Measurements from ENCODE around the gene FKBP2. TPM values are rescaled to one million over a fixed set of nuclear protein-coding genes. Genes with fewer than 3 reads are reported as not detected.
A peak's percentile ranks its signal among the peaks of the same experiment; 100 is the strongest.

FKBP2 gene
- total RNA-seq, 1 experiment from 2014 or later = 80.8 TPM

DNA sequence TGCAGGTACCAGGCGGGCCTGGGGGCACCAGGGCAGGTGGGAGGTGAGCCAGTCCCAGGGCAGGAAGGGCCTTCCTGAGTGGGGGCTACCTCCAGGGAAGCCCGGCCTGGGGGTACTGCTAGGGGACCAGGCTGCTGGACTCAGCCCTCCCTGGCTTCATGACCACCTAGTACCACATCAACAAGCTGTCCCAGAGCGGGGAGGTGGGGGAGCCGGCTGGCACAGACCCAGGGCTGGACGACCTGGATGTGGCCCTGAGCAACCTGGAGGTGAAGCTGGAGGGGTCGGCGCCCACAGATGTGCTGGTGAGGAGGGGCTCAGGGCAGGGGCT lies 21.6 kb upstream of the FKBP2 start:
- no peak for DNase-seq (ENCODE audit: low read depth)

DNA sequence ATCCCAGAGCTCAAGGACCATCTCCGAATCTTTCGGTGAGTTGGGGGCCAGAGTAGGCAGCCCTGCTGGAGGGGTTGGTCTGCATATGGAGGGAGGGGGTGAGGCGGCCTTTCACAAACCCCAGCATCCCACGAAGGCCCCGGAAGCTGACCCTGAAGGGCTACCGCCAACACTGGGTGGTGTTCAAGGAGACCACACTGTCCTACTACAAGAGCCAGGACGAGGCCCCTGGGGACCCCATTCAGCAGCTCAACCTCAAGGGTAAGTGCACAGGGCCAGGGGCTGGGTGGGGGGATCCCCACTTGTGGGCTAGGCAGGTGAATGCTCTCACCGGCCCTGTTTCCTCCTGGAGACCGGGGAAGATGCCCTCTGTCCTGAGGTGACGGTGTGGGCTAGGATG lies 21.1 kb upstream of the FKBP2 start:
- no peak for DNase-seq (ENCODE audit: low read depth)

DNA sequence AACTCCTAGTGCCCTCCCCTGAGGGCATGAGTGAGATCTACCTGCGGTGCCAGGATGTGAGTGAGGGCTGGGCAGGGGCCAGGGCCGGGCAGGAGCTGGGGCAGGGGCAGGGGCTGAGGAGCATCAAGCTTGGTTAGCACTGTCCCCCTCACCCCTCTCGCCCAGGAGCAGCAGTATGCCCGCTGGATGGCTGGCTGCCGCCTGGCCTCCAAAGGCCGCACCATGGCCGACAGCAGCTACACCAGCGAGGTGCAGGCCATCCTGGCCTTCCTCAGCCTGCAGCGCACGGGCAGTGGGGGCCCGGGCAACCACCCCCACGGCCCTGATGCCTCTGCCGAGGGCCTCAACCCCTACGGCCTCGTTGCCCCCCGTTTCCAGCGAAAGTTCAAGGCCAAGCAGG lies 20.6 kb upstream of the FKBP2 start:
- DNase-seq (ENCODE audit: low read depth) = no peak

DNA sequence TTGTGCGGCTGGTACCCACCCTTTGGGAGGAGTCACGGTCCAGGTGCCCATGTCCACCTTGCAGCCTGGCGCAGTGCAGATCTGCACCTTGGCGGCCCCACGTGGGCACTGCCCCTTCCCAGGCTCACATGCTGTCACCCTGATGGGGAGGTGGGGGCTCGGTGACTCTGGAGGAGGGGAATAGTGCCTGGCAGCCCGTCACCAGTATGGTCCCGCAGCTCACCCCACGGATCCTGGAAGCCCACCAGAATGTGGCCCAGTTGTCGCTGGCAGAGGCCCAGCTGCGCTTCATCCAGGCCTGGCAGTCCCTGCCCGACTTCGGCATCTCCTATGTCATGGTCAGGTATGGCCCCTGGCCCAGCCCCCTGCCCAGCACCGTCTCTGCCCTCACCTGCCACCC lies 20.1 kb upstream of the FKBP2 start:
- DNase-seq (ENCODE audit: low read depth) = no peak

DNA sequence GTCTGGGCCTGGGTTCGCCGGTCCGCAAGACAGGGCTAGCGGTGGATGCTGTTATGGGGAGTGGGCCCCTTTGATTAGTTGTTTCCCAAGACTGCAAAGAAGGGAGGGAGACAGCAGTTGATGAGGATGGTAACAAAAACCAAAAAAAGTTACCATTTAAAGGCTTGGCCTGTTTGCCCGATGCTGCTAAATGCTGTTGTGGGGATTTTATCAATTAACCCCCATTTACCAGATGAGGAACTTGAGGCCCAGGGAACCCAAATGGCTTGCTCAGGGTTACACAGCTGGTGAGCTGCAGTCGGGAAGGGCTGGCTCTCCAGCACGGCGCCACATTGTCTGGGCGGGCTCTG lies 18.3 kb upstream of the FKBP2 start:
- no peak for DNase-seq (ENCODE audit: low read depth)

DNA sequence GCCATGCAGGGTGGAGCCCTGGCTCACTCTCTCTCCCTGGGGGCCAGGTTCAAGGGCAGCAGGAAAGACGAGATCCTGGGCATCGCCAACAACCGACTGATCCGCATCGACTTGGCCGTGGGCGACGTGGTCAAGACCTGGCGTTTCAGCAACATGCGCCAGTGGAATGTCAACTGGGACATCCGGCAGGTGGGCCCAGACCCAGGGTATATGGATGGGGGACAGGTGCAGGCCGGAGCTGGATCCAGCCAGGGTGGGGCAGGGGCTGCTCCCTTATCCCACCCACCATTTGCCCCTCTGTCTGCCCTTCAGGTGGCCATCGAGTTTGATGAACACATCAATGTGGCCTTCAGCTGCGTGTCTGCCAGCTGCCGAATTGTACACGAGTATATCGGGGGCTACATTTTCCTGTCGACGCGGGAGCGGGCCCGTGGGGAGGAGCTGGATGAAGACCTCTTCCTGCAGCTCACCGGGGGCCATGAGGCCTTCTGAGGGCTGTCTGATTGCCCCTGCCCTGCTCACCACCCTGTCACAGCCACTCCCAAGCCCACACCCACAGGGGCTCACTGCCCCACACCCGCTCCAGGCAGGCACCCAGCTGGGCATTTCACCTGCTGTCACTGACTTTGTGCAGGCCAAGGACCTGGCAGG lies 17.8 kb upstream of the FKBP2 start:
- DNase-seq (ENCODE audit: low read depth) = no peak

DNA sequence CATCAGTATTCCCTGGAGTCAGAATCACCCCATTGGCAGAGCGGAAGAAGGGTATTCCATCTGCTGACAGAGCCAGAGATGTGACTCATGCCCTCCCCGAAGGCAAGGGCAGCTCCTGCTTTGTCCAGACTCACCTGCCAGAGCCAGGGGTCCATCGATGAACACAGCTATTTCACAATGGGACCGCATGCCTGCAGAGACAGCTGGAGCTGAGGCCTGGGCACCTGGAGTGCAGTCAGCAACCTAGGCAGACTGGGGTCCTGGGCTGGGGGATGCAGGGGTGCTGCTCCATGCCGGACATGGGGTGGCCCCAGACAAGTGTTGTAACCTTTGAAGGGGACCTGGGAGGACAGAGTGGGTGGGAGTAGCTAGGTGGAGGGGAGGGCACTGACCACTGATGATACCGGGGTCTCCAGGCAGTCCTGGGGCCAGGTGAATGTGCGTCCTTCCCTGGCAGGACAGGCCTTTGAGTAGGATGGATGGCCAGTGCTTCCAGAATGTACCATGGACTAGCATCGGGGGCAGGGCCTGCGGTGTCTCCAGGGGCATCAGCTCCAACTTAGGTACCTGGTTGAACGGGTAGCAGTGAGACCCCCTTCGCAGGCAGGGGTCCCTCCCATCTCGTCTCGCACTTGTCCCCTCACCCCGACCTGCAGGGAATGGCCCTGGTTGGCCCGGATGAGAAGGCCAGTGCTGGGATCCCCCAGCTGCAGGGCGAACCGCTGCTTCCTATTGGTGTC lies 16.6 kb upstream of the FKBP2 start:
- DNase-seq (ENCODE audit: low read depth) = no peak

DNA sequence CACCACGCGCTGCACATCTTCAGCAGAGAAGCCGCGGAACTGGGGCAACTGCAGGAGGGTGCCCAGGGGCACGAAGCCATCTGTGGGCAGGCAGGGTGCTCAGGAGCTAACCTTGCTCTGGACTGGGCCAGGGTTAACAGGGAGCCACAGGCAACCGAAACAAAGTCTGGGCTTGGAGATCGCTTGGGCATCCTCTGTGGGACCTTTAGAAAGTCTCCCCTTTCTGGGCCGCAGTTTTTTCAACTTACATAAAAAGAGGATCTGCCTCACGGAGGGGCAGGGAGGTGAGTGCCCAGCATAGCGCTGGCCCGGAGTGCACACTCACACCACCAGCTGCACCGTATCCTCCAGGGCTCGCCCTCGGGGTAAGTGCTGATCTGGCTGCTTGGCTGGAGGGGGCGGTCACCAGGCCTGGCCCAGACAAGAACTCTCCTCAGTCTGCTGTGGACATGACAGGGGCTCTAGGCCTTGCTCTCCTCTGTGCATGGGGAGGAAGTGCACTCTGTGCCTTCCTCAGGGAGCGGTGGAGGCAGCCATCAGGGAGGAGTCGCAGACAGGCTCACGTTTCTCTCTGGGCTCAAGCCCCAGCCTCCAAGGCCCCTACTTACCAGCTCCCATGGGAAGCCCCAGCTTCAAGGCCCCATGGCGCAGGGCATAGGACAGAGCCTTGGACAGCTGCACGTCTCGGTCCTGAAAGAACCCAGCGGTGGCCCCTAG lies 15.8 kb upstream of the FKBP2 start:
- DNase-seq (ENCODE audit: low read depth) = no peak

DNA sequence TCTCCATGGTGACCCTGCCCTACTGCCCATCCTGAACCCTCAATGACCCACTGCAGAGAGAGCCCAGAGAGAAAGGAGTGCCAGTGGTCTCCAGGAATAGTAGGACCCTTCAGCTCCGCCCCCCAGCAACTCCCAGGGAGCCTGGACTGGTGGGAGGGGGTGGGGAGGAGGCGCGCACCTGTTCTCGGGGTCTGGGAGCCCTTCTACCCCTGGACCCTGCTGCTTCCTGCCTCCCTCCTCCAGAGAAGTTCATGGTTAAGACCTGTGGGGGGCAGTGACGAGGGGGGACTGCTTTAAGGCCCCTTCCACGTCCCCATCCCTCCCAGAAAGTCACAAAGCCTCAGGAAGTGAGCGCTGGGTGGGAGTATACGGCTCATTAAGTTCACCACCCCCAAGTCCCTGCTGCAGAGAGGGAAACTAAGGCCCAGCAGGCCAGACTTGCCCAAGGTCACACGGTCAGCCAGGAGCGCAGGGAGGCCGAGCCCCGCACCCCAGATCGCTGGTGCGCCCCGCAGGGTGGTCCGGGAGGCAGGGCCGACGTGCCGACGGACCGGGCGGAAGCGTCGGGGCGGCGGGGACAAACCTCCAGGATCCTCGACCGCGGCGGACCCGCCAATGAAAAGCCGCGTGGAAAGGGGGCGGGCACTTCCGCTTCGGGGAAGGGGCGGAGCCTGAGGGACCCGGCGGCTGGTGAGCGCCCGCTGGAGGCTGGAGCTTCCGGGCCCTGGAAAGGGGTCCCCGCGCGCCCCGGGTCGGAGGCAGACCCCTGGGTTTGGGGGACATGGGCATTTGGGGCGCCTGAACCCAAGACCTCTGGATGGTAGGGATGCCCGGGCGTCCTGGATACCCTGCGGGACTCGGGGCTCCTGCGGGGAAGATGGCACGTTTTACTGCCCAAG lies 15.0 kb upstream of the FKBP2 start, which contains the start of the genes NUDT22 and TRPT1:
NUDT22 (plus strand) TSS at position 667 of the 899 bp plus-strand sequence. CDS start 379 bp downstream, outside the sequence.
TRPT1 (minus strand) TSS at position 579 of the 899 bp plus-strand sequence; CDS start at position 253, 326 bp downstream.
- peak; percentile 76 for DNase-seq (ENCODE audit: low read depth)

DNA sequence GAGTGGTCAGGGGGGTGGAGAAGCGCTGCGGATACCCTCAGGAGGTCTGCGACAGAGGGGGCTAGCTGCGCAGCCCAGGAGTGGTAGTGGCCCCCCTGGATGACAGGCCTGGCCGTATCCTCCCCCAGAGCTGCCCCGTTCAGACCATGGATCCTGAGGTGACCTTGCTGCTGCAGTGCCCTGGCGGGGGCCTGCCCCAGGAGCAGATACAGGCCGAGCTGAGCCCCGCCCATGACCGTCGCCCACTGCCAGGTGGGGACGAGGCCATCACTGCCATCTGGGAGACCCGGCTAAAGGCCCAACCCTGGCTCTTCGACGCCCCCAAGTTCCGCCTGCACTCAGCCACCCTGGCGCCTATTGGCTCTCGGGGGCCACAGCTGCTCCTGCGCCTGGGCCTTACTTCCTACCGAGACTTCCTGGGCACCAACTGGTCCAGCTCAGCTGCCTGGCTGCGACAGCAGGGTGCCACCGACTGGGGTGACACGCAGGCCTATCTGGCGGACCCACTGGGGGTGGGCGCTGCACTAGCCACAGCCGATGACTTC lies 14.3 kb upstream of the FKBP2 start:
- DNase-seq (ENCODE audit: low read depth) = peak; percentile 50

DNA sequence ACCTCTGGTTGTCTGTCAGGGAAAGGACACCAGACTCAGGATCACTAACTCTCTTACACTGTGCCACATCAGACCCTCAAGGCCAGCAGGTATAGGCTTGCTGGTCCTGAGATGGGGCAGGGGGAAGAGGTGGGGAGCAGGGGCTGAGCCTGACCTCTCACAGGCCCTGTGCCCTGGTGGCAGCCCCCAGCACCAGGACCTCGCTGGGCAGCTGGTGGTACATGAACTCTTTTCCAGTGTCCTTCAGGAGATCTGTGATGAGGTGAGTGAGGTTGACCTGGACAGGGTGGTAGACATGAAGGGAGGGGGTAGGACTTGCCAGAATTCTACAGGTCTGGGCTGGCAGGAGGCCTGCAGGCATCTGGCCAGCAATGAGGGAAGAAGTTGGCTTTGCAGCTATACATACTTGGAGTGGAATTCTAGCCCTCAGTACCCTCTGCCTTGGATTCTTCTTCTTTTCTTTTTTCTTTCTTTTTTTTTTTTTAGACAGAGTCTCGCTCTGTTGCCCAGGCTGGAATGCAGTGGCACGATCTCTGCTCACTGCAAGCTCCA lies 13.4 kb upstream of the FKBP2 start:
- no peak for DNase-seq (ENCODE audit: low read depth)

DNA sequence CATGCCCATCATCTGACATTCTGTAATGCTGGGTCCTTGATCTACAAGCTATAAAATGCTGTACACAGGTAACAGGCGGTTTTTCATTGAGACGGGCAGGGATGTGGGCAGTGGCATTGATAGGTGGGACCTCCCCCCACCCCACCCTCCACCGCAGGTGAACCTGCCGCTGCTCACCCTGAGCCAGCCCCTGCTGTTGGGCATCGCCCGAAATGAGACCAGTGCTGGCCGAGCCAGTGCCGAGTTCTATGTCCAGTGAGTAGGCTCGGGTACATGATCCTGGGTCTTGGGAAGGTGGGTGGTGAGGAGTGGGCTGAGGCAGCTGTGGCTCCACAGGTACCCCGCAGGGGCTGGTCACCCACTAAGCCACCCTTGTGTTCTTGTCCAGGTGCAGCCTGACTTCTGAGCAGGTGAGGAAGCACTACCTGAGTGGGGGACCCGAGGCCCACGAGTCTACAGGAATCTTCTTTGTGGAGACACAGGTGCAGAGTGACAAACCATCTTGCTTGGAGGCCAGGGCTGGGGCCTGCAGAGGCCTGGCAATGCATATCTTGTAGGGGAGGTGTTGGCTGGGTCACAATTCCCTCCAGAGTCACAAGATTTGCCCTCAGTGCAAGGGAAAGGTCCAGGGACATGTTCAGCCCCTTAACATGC lies 11.7 kb upstream of the FKBP2 start:
- no peak for DNase-seq (ENCODE audit: low read depth)

DNA sequence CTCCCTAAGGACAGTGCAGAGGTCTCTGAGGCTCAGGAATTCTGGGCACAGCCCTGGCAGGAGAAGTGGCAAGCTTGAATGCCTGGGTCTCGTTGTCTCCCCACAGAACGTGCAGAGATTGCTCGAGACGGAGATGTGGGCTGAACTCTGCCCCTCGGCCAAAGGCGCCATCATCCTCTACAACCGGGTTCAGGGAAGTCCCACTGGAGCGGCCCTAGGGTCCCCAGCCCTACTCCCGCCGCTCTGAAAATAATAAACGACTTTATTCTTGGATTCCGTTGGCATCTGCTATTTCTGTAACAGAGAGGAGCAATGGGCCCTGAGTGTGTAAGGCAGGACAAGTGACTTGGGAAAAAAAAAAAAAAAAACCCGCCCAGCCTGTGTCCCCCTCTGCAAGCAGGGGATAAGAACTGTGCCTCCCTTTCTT lies 11.1 kb upstream of the FKBP2 start:
- DNase-seq (ENCODE audit: low read depth) = no peak

DNA sequence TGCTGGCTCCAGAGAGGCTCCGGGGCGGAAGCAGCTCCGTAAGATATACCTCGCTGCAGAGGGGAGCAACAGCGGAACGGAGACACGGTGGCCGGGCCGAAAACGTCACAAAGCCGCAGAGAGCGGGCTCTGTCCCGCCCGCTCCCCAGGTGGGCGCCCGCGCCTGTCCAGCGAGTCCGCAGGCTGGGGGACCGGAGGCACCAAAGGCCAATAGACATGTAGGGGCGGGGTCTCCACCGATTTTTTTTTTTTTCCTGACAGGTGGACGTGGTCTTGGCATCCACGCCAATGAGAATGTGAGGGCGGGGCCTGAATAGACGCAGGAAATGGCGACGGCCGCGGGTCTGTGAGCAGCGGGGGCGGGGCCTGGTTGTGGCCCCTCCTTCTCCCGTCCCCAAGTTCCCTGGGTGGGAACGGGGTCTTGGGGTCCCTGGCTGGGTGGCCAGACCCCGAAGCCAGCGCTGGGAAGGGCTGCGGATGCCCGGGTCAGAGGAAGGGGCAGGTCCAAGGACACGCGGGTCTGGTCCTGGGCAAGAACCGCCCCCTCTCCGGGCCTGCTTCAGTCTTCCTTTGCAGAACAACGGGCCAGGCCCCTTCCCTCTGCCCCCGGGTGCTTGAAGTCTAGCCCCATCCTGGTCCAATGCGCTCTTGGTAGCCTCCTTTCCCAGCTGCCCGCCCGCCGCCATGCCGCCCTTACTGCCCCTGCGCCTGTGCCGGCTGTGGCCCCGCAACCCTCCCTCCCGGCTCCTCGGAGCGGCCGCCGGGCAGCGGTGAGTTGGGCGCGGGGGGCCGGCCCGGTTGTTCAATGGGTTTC lies 10.5 kb upstream of the FKBP2 start, which contains the start of gene DNAJC4:
DNAJC4 (plus strand) TSS at position 378 of the 814 bp plus-strand sequence; CDS start at position 685, 307 bp downstream.
- DNase-seq (ENCODE audit: low read depth) = peak; percentile 69

DNA sequence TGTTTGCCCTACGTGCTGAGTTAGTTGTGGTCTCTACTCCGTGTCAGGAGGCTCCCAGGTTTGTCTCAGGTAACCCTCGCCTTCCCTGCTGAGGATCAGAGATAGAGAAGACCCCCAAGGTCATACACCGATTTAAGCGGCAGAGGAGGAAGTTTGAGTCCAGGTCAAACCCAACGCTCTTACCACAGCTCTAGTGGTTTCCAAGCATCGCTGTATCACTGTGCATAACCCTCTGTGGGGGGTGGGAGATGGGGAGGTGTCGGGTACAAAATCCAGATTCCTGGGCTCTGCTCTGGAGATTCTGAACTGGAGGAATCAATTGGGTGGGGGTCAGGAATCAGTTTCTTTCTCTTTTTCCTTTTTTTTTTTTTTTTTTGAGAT lies 9.9 kb upstream of the FKBP2 start:
- DNase-seq (ENCODE audit: low read depth) = no peak

DNA sequence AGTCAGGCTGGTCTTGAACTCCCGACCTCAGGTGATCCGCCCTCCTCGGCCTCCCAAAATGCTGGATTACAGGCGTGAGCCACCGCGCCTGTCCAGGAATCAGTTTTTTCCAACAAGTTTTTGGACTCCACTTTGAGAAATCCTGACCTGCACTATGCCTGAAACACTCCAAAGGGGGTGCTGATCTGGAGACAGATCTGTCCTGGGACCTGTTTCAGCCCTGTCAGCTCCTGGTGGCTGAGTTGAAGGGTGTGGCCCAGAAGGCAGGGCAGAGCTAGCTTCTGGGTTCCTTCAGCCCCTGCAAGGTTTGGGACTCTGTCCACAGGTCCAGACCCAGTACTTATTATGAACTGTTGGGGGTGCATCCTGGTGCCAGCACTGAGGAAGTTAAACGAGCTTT lies 9.3 kb upstream of the FKBP2 start:
- DNase-seq (ENCODE audit: low read depth) = no peak

DNA sequence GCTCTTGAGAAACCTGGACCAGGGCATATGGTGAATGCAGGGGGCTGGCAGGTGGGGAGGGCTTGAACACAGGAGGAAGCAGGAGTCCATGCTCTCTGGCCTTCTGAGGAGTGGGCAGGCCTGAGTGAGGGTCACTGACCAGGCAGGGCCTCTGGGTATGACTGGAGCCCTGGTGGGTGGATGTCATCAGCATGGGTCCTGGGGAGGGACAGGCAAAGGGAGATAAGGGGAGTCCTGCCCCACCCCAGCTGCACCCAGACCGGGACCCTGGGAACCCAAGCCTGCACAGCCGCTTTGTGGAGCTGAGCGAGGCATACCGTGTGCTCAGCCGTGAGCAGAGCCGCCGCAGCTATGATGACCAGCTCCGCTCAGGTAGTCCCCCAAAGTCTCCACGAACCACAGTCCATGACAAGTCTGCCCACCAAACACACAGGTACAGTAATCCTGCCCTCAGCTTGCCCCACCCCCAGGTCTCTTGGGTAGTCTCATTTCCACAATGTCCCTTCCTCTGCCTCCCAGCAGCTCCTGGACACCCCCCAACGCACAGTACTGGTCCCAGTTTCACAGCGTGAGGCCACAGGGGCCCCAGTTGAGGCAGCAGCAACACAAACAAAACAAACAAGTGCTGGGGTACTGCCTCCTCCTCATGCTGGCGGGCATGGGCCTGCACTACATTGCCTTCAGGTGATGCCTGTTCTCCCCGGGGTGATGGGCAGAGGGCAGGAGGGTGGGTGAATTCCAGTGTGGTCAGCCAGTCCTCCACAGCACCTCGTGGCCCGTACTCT lies 8.5 kb upstream of the FKBP2 start:
- no peak for DNase-seq (ENCODE audit: low read depth)

DNA sequence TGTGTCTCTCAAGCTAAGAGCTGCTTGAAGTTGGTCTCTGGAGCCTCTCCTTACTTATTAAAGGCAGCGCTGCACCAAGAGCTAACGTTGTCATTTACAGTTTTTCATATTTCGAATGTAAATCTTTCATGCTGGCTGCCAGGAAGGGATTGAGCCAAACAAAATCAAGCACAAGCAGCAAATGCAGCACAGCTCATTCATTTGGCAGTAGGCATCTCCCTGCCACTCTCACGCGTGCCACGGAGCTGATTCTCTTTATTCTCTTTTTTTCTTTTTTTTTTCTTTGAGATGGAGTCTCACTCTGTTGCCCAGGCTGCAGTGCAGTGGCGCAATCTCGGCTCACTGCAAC lies 8.0 kb upstream of the FKBP2 start:
- no peak for DNase-seq (ENCODE audit: low read depth)
